Psoas muscle (tissue), 8 donors: ENCODE measurements around the gene CDH24. TPM values are rescaled to one million over a fixed set of nuclear protein-coding genes. Genes with fewer than 3 reads are reported as not detected.

Source experiments
- ATAC-seq, 4 donors: fragments of 200-7000 bp; cut with Tn5 transposase; one replicate each; pipeline ENCODE4 v1.9.1; 2020; ENCODE audit warnings: moderate library complexity in 3 of 4, mild to moderate bottlenecking in 2 of 4
- DNase-seq, 2 donors: peaks; one replicate each; pipeline ENCODE4 v3.0.0-alpha.2; 2020
- H3K27ac ChIP-seq: fragments of 200-600 bp; one replicate; pipeline ENCODE4 v1.8.0; 2022
- H3K27me3 ChIP-seq, 3 donors: fragments of 200-600 bp in 1 of 3; one replicate each; pipeline versions ENCODE4 v1.6.1 to v1.8.0; 2013 to 2022; ENCODE audit warnings: low read length in 2 of 3, mild to moderate bottlenecking in 2 of 3, moderate library complexity in 1 of 3; ENCODE audit not compliant: insufficient read depth in 3 of 3
- H3K36me3 ChIP-seq, 2 donors: fragments of 200-600 bp in 1 of 2; one replicate each; pipeline versions ENCODE4 v1.6.1 to v1.8.0; 2013 to 2022; ENCODE audit warnings: low read depth in 1 of 2, mild to moderate bottlenecking in 1 of 2, moderate library complexity in 1 of 2; ENCODE audit not compliant: insufficient read depth in 1 of 2
- H3K4me1 ChIP-seq: fragments of 200-600 bp; one replicate; pipeline ENCODE4 v1.8.0; 2022
- H3K4me3 ChIP-seq: fragments of 200-600 bp; one replicate; pipeline ENCODE4 v1.8.0; 2022; ENCODE audit warnings: mild to moderate bottlenecking
- H3K9me3 ChIP-seq: fragments of 200-600 bp; one replicate; pipeline ENCODE4 v1.8.0; 2022
- WGBS, 3 donors: extraction: QIAGEN DNeasy Blood & Tissue Kit; methylation state at CpG; one replicate each; pipeline versions ENCODE4 v1.1.6 to v1.1.7; 2013; 5-methylcytosine and 5-hydroxymethylcytosine counted together
- intact Hi-C, 2 donors: fragments of 100-400 bp; cut with DNase I; formaldehyde crosslinking; loops; one replicate each; pipeline versions ENCODE4 v1.11.0 to v1.14.2; 2022
- polyA plus RNA-seq, 3 donors: library from polyadenylated mRNA; stranded (reverse); fragments of 200-250 nt; gene quantifications; one replicate each; pipeline ENCODE4 v1.2.3, GENCODE V29; 2013
- total RNA-seq, 4 donors: library from RNA; stranded (reverse); fragmentation: NEBNext Ultra II Directional in 2 of 4; extraction: Animal tissue kit (Norgen Biotek cat#: 25700) in 2 of 4; gene quantifications; one replicate each; pipeline versions ENCODE4 v1.2.1 to v1.2.4, GENCODE V29; 2021 to 2023
- TF ChIP-seq, protein P1 (sequence below): fragments of 200-600 bp; IDR thresholded peaks from one replicate; pipeline ENCODE4 v1.8.0; 2022; ENCODE audit warnings: antibody characterized with exemption
- donor health status: healthy with polysubstance abuse.
- donor health status: DM: no; HTN: no; CAD: no; lungs with moderate emphysema.
- donor health status: Bipolar disorder and iron deficiency.
- donor health status: healthy.
- donor health status: DM: yes; HTN: yes; CAD: no.
- donor health status: DM: no; HTN: no; CAD: no.
- donor health status: DM: no; HTN: no; CAD: no.
- donor health status: DM: yes; HTN: yes; CAD: no.

Gene CDH24
- total and polyA plus RNA-seq, 7 donors, result 0.30 to 0.77 (median 0.32) TPM

DNA sequence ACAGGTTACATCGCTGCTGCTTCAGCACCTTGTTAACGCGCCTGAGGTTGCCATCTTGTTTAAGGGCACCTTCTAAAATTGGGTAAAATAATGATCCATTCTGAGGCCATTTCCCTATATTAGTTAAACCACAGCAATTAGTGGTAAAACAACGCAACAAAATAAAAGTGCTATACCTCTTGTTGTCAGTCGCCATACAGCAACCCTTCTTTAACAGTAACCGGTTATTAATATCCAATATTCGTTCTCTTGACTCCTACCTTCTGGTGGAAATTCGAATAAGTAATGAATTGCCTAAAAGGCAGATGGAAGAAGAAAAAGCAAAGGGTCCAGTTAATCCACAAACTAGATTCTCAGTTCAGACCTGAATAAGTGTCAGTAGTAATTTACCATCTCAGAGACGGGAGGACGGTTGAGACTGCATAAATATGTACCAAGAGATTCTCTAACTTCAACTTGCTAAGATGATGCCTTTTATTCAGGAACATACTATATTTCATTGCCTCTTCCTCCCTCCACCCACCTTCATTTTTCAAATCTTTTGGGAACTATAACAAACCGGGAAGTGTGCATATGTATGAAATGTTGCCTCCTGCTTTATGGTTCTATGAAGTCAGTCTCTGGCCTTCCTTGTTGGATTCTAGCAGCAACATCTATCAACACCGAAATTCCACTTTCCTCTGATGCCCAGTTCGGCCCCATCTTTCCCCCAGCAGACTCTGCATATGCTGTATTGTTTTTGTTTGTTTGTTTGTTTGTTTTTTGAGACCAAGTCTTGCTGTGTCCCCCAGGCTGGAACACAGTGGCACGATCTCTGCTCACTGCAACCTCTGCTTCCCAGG lies 21.8 kb downstream of the CDH24 start:
- Histone ChIP-seq H3K4me3 (peak overlapping the region; percentile 88), H3K4me1 (peaks cover 23% of the 10 kb centered on the region), H3K27ac (peak overlapping the region; percentile 93), H3K27me3 (no peaks in the 10 kb centered on the region), H3K36me3 (peaks cover 5 to 29% of the 10 kb centered on the region in 2 donors), H3K9me3 (no peaks in the 10 kb centered on the region)
- no peak for ATAC-seq
- DNase-seq, result no peak
- intact Hi-C loops, result loop anchor here in 1 of 2 donors (2.0 kb wide), 1 partner anchor 27 kb away; no protein-coding TSS in a partner anchor
- 54 to 57% (median 56%) methylated on average over 14 of the region's 14 CpGs for WGBS, 3 donors
- TF ChIP-seq, protein P1, sequence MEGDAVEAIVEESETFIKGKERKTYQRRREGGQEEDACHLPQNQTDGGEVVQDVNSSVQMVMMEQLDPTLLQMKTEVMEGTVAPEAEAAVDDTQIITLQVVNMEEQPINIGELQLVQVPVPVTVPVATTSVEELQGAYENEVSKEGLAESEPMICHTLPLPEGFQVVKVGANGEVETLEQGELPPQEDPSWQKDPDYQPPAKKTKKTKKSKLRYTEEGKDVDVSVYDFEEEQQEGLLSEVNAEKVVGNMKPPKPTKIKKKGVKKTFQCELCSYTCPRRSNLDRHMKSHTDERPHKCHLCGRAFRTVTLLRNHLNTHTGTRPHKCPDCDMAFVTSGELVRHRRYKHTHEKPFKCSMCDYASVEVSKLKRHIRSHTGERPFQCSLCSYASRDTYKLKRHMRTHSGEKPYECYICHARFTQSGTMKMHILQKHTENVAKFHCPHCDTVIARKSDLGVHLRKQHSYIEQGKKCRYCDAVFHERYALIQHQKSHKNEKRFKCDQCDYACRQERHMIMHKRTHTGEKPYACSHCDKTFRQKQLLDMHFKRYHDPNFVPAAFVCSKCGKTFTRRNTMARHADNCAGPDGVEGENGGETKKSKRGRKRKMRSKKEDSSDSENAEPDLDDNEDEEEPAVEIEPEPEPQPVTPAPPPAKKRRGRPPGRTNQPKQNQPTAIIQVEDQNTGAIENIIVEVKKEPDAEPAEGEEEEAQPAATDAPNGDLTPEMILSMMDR, result no peak

DNA sequence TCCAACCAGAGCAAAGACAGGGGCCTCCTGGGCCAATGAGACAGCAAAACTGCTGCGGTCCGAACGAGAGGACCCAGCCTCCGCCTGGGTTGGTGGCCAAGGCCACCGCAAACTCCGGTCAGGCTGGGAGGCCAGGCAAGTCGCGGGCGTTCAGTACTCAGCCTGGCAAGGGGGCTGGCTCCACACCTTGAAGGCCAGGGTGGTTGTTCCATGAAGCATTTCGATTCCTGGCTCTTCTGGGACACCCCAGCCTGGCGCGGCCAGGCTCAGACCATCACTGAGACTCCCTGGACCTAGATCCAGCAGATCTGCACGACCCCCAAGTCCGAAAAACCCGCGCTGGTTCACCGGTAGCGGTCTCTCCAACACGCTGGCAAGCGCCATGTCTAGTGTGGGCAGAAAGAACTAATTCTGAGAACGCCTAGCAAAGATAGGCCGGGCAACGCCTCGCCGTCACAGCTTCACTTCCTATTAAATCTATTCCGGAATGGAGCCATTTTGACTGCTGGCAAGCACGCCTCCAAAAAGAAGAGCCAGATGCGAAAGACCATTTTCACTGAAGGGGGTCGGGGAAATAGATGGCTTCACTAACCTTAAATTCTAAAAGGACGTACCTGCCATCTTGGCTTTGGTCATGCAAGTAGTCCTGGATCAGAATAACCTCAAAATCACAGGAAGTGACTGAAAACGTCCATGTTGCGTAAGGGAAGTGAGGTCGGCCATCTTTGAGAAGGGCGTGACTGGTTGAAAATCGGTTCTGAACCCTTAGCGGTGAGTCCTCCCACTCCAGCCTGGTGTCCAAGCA lies 22.6 kb downstream of the CDH24 start, which contains the start of gene PSMB5:
TSS of gene PSMB5 (minus strand) at position 403 of the 805 bp plus-strand sequence. CDS start at position 384, 19 bp downstream.
- H3K27ac ChIP-seq, result peak within 1 kb of the TSS; percentile 93
- H3K4me1 ChIP-seq, result peaks cover 23% of the 10 kb centered on the region
- 0 to 1% (median 1%) methylated on average over 34 to 36 of the region's 36 CpGs for WGBS, 3 donors
- H3K27me3 ChIP-seq, result no peaks in the 10 kb centered on the region
- intact Hi-C loops, result loop anchor here in 1 of 2 donors (2.0 kb wide), 1 partner anchor 26 kb away; no protein-coding TSS in a partner anchor
- TF ChIP-seq, protein P1, result no peak
- ATAC-seq, result peak; percentile 97
- peak; percentile 89 to 94 for DNase-seq
- no peaks in the 10 kb centered on the region for H3K9me3 ChIP-seq
- H3K4me3 ChIP-seq, result peak within 1 kb of the TSS; percentile 88
- H3K36me3 ChIP-seq, result peaks cover 5 to 37% of the 10 kb centered on the region in 2 donors

DNA sequence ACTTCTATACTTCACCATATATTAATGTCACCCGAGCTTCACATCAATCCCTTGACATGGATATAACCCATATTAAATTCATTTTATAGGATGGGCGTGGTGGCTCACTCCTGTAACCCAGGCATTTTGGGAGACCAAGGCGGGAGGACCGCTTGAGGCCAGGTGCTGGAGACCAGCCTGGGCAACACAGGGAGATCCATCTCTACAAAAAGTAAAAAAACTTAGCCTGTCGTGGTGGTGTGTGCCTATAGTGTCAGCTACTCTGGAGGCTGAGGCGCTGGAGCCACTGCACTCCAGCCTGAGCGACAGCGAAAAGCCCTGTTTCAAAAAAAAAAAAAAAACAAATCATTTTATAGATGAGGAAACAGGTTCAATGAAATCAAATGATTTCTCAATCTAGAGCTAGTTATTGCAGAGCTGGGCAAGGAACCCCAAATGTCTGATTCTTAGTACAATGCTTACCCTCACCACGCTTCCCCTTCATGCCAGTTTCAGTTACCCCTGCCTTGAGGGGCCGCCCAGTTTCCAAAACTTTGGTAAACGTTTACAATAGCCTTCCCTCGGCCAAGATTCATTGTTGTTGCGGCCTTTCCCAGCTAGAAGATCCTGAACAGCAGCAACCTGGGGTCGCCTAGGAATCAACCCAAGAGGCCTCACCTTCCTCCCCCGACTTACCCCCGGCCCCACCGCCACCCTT lies 23.4 kb downstream of the CDH24 start:
- H3K4me1 ChIP-seq, result peaks cover 29% of the 10 kb centered on the region
- 36 to 37% (median 36%) methylated on average over 17 of the region's 17 CpGs for WGBS, 3 donors
- peak overlapping the region; percentile 93 for H3K27ac ChIP-seq
- TF ChIP-seq, protein P1, result no peak
- intact Hi-C loops, result loop anchor here in 1 of 2 donors (2.0 kb wide), 1 partner anchor 25 kb away; no protein-coding TSS in a partner anchor
- H3K36me3 ChIP-seq, result peaks cover 5 to 45% of the 10 kb centered on the region in 2 donors
- no peaks in the 10 kb centered on the region for H3K9me3 ChIP-seq
- no peak for DNase-seq
- no peaks in the 10 kb centered on the region for H3K27me3 ChIP-seq
- peak in 1 of 4 donors; percentile 49 for ATAC-seq
- H3K4me3 ChIP-seq, result peak overlapping the region; percentile 88

DNA sequence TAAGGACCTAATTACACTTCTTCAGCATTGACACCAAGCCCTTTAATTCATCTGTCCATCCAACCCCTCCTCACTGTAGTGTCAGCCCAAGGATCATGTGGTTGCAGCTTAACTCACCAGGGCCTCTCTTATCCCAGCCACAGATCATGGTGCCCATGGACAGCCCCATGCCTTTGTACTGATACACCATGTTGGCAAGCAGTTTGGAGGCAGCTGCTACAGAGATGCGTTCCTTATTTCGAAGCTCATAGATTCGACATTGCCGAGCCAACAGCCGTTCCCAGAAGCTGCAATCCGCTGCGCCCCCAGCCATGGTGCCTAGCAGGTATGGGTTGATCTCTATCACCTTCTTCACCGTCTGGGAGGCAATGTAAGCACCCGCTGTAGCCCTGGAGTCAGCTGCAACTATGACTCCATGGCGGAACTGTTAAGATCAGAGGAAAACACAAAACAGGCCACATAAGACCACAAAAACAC lies 24.0 kb downstream of the CDH24 start:
- Histone ChIP-seq H3K36me3 (peaks cover 5 to 52% of the 10 kb centered on the region in 2 donors), H3K4me1 (peaks cover 33% of the 10 kb centered on the region), H3K4me3 (peak overlapping the region; percentile 88), H3K9me3 (no peaks in the 10 kb centered on the region), H3K27me3 (no peaks in the 10 kb centered on the region), H3K27ac (peak overlapping the region; percentile 93)
- no peak for DNase-seq
- intact Hi-C loops, result no loop called here
- TF ChIP-seq, protein P1, result no peak
- no peak for ATAC-seq
- WGBS, 3 donors, result 85 to 89% (median 87%) methylated on average over 10 of the region's 10 CpGs
